A673 (cell line): ENCODE data around the gene ASB8. TPM values are rescaled to one million over a fixed set of nuclear protein-coding genes. Genes with fewer than 3 reads are reported as not detected.

Experiments used
- BruUV-seq: library from RNA; stranded (reverse); fragments of 400-500 nt; replicated peaks from 2 replicates; lab custom pipeline; 2021; lab: Mats Ljungman, UMichigan
- CTCF ChIA-PET: fragments of 300-600 bp; sonication (Branson Sonifier 250); formaldehyde crosslinking; loops from one replicate; lab custom pipeline; 2022; ENCODE audit warnings: antibody characterized with exemption; lab: Charles Lee
- POLR2A ChIA-PET: fragments of 300-600 bp; sonication (Branson Sonifier 250); formaldehyde crosslinking; loops from one replicate; lab custom pipeline; 2022; ENCODE audit warnings: antibody characterized with exemption; ENCODE audit not compliant: low non-redundant PET; lab: Charles Lee
- DNase-seq: peaks from one replicate; pipeline ENCODE4 v3.0.0-alpha.2; 2015; ENCODE audit warnings: low spot score
- H3K27ac ChIP-seq: fragments of 200-600 bp; sonication (generic); 2 replicates; pipeline ENCODE4 v1.5.1; 2016; ENCODE audit warnings: mixed run types, low read depth, mild to moderate bottlenecking, mixed read lengths, antibody characterized with exemption, low read length; ENCODE audit not compliant: poor library complexity, severe bottlenecking
- H3K27me3 ChIP-seq: fragments of 200-600 bp; sonication (generic); replicated peaks from 2 replicates; pipeline ENCODE4 v1.6.1; 2017; ENCODE audit warnings: mixed run types, low read depth, mild to moderate bottlenecking, mixed read lengths, antibody characterized with exemption, low read length; ENCODE audit not compliant: insufficient read depth, poor library complexity
- H3K36me3 ChIP-seq: fragments of 200-600 bp; sonication (generic); 2 replicates; pipeline ENCODE4 v1.6.1; 2016; ENCODE audit warnings: mixed run types, mild to moderate bottlenecking, mixed read lengths, antibody characterized with exemption, low read length; ENCODE audit not compliant: insufficient read depth, poor library complexity, severe bottlenecking
- H3K4me1 ChIP-seq: fragments of 200-600 bp; sonication (generic); 2 replicates; pipeline ENCODE4 v1.6.1; 2017; ENCODE audit warnings: mixed run types, mild to moderate bottlenecking, mixed read lengths, antibody characterized with exemption, low read length; ENCODE audit not compliant: insufficient read depth, poor library complexity, severe bottlenecking
- H3K4me3 ChIP-seq: fragments of 200-600 bp; sonication (generic); 2 replicates; pipeline ENCODE4 v1.5.1; 2016; ENCODE audit warnings: low read depth, mixed run types, mild to moderate bottlenecking, mixed read lengths, low read length; ENCODE audit not compliant: poor library complexity, severe bottlenecking
- H3K9me3 ChIP-seq: fragments of 200-600 bp; sonication (generic); 2 replicates; pipeline ENCODE4 v1.6.1; 2016; ENCODE audit warnings: mixed run types, low read depth, mild to moderate bottlenecking, mixed read lengths, antibody characterized with exemption, low read length; ENCODE audit not compliant: poor library complexity, severe bottlenecking
- CTCF ChIP-seq: fragments of 300-800, 200-600 bp; sonication (generic); conservative IDR thresholded peaks from 2 replicates; pipeline ENCODE4 v1.5.1; 2017; ENCODE audit warnings: low read depth, mild to moderate bottlenecking, antibody characterized with exemption, low read length, moderate library complexity, mixed read lengths
- EZH2 ChIP-seq: fragments of 200-600 bp; sonication (generic); IDR thresholded peaks from 2 replicates; pipeline ENCODE4 v1.6.1; 2017; ENCODE audit warnings: borderline replicate concordance, low read depth, mild to moderate bottlenecking, mixed read lengths, antibody characterized with exemption, low read length; ENCODE audit not compliant: poor library complexity, severe bottlenecking
- intact Hi-C: fragments of 100-400 bp; cut with micrococcal nuclease; formaldehyde crosslinking; loops from one replicate; pipeline ENCODE4 v1.10.0; 2022; ENCODE audit not compliant: unreplicated experiment
- microRNA-seq: library from miRNA; unstranded; fragments of <30 nt; microRNA quantifications from one replicate; pipeline ENCODE4 v1.2.0, GENCODE V29; 2021
- total RNA-seq: library from RNA; stranded (reverse); gene quantifications from 2 replicates; pipeline ENCODE4 v1.2.3, GENCODE V29; 2021

ASB8 gene
- total RNA-seq, 1 experiment from 2014 or later: 23.5 TPM

- POLR2A ChIA-PET: no interaction called here
These were observed 52.8 kb downstream of the ASB8 start for GRCh38 chr12:48104531-48104930.

More at GRCh38 chr12:48104531-48104930, 52.8 kb downstream of the ASB8 start:
- DNase-seq: no peak
- Histone ChIP-seq H3K4me3 (peak overlapping the region; percentile 94), H3K27ac (no peak overlapping the region), H3K27me3 (no peaks in the 10 kb centered on the region), H3K36me3 (no peaks in the 10 kb centered on the region), H3K4me1 (peaks cover 18% of the 10 kb centered on the region), H3K9me3 (no peaks in the 10 kb centered on the region)
- CTCF ChIA-PET: no interaction called here
- intact Hi-C loops: no loop called here
- BruUV-seq: TSS peak; percentile 49
- no peak for TF ChIP-seq CTCF
- no peak for TF ChIP-seq EZH2

Small RNAs within 50 kb of the gene (microRNA-seq; reads per million reads assigned to microRNA genes)
- gene MIR6505: 8.4 reads per million, percentile 25 among the genes with 10 or more reads in this experiment

Other genes starting within 250 kb of the ASB8 start
- 166 and 182 TPM in 2 replicates for gene TMEM106C, start 193.9 kb downstream of the ASB8 start, total RNA-seq
- 0.85 and 1.3 TPM in 2 replicates for gene COL2A1, start 153.0 kb downstream of the ASB8 start, total RNA-seq
- gene SENP1, start 51.4 kb downstream of the ASB8 start, total RNA-seq: 39.4 and 41.6 TPM in 2 replicates
- 114 and 130 TPM in 2 replicates for gene PFKM, start 38.2 kb downstream of the ASB8 start, total RNA-seq
- gene CCDC184, start 26.1 kb upstream of the ASB8 start, total RNA-seq: 0.63 and 0.69 TPM in 2 replicates
- not detected in 2 replicates for gene OR10AD1, start 45.8 kb upstream of the ASB8 start, total RNA-seq
- 9.9 and 13.7 TPM in 2 replicates for gene ZNF641, start 193.4 kb upstream of the ASB8 start, total RNA-seq